ENCODE measurements around the gene C9orf85.

C9orf85 gene

DNA sequence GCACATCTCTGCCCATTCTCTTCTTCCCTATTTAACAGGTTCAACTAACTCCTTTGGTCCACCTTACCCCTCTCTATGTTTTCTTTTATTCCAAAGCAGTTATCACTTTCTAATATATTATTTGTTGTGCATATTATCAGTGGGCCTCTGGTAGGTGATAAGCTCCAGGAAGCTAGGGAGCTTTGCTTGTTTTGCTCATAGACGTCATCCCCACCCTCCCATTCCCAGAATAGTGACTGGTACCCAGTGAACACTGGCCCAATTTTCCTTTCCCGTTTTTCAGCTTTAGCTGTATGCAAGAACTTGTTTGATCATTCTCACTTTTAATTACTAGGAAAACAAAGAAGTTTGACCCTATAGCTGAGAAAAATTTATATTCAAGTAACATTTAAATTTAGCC is 7.4 kb upstream of the C9orf85 start:
- H3K4me3 ChIP-seq (replicated peaks in 1 of 2; ENCODE audit: low read depth in 2 of 2, low read length in 2 of 2), result no peak overlapping the region
- DNase-seq (ENCODE audit: low read depth in 2 of 2), result no peak
- TF ChIP-seq, protein P1, sequence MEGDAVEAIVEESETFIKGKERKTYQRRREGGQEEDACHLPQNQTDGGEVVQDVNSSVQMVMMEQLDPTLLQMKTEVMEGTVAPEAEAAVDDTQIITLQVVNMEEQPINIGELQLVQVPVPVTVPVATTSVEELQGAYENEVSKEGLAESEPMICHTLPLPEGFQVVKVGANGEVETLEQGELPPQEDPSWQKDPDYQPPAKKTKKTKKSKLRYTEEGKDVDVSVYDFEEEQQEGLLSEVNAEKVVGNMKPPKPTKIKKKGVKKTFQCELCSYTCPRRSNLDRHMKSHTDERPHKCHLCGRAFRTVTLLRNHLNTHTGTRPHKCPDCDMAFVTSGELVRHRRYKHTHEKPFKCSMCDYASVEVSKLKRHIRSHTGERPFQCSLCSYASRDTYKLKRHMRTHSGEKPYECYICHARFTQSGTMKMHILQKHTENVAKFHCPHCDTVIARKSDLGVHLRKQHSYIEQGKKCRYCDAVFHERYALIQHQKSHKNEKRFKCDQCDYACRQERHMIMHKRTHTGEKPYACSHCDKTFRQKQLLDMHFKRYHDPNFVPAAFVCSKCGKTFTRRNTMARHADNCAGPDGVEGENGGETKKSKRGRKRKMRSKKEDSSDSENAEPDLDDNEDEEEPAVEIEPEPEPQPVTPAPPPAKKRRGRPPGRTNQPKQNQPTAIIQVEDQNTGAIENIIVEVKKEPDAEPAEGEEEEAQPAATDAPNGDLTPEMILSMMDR (IDR thresholded peaks at IDR 0.05; ENCODE audit: low read depth, low read length), result no peak

DNA sequence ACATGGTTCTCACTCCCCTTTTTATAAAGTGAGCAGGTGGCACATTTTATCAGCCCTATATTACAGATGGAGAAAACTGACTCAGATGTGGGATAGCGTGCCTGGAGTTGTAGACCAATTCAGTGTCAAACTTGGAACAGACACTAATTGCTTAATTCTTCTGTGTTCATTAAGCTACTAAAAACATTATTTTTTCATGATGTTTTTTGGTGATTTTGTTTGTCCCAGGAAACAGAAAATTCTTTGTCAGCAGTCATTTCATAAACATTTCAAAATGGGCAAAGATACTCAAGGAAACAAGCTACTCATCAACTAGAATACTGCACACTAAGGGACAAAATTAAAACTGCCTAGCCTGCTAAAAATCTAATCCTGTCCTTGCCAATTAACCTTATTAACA is 2.6 kb upstream of the C9orf85 start:
- peak overlapping the region in 1 of 2 donors; percentile 72 for H3K4me3 ChIP-seq (replicated peaks in 1 of 2; ENCODE audit: low read depth in 2 of 2, low read length in 2 of 2)
- DNase-seq (ENCODE audit: low read depth in 2 of 2), result no peak
- TF ChIP-seq, protein P1 (IDR thresholded peaks at IDR 0.05; ENCODE audit: low read depth, low read length), result no peak

DNA sequence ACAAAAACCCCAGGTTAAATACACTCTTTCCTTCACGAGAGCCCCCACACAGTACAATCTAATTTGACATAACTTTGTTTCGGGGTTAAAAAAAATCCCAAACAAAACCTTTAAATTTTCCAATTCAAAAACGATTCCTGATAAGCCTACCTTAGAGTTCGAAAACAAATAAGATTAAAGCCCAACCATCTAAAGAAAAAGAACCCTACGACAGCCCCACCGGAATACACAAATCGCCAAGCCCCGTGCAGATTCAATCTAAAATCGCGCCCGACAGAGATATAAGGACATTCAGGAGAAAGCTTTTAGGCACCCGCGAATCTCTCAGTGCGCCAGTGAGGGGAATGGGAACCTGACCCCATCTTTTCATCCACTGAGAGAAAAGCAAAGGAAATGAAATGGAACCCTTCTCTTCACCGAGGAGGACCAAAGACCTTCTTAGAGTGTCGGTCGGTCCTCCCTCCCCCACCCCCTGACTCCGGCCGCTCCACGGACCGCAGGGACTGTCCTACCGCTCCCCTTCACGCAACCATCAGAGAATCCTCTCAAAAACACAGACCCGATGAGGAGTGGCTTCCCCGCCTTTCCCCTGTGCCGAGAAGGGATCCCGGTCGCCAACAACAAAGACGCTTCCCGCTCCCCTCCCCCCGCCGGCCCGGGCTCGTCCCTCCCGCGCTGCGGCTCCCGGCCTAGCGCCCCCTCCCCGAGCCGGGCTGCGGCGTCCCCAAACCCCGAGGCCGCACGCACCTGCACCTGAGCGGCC is 1.4 kb upstream of the C9orf85 start:
- peak overlapping the region; percentile 72 to 79 for H3K4me3 ChIP-seq (replicated peaks in 1 of 2; ENCODE audit: low read depth in 2 of 2, low read length in 2 of 2)
- DNase-seq (ENCODE audit: low read depth in 2 of 2), result peak; percentile 31 to 39
- TF ChIP-seq, protein P1 (IDR thresholded peaks at IDR 0.05; ENCODE audit: low read depth, low read length), result no peak

DNA sequence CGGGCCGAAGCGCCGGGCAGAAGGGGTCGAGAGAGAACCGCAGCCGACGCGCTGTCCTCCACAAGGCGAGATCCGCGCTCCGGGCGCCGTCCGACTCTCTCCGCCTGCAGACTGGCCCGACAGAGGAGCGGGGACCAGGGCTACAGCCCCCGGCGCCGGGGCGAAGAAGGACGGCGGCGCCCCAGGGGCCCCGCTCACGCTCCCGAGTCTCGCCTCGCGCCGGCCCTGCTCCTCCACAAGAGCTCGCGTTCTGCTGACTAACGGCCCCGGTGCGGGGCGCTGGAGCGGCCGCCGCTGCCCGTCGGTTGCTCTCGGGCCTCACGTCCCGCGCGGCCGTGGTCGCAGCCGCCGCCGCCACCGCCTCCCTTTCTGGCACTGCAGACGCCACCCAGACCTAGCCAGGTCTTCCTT is 784 bp upstream of the C9orf85 start:
- DNase-seq (ENCODE audit: low read depth in 2 of 2), result no peak
- TF ChIP-seq, protein P1 (IDR thresholded peaks at IDR 0.05; ENCODE audit: low read depth, low read length), result no peak
- peak overlapping the region; percentile 72 to 79 for H3K4me3 ChIP-seq (replicated peaks in 1 of 2; ENCODE audit: low read depth in 2 of 2, low read length in 2 of 2)

DNA sequence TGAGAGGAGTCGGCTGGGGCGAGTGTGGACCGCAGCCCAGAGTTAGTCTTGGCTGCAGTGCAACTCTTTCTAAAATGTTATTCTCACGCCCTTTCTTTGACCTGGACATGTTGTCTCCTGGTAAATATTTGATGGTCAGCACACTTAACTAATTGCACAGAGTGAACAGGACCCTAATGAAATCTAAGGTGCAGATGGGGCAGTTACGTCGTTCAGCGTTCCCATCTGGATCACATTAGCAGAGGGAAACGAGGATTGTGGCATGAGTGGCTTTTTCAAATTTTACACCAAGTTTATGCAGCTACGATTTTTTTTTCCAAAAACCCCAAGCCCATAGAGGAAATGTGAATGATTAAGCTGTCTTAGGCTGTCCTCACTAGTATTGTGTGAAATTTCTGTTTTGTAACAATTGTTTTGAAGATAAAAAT is 483 bp downstream of the C9orf85 start:
- DNase-seq (ENCODE audit: low read depth in 2 of 2), result peak in 1 of 2 donors; percentile 73
- H3K4me3 ChIP-seq (replicated peaks in 1 of 2; ENCODE audit: low read depth in 2 of 2, low read length in 2 of 2), result peak overlapping the region; percentile 72 to 79
- TF ChIP-seq, protein P1 (IDR thresholded peaks at IDR 0.05; ENCODE audit: low read depth, low read length), result no peak

DNA sequence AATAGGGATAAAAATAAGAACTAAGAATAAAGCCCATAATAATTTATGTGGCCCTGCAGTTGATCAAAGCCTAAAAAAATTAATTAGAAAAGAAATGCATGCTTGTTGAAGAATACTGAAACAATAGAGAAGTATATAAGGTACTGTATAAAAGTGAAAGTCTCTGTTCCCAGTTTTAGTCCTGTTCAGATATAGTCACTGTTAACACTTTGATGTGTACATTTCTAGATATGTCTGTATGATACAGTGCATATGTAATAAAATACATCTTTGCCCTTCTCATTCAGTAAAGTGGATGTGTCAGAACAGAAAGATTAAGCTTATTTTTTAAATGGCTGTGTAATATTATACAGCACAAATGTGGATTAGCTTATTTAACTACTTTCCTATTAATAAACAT is 4.1 kb downstream of the C9orf85 start:
- TF ChIP-seq, protein P1 (IDR thresholded peaks at IDR 0.05; ENCODE audit: low read depth, low read length), result no peak
- DNase-seq (ENCODE audit: low read depth in 2 of 2), result no peak

More for the DNA sequence above, 4.1 kb downstream of the C9orf85 start:
- no peak overlapping the region for H3K4me3 ChIP-seq (replicated peaks in 1 of 2; ENCODE audit: low read depth in 2 of 2, low read length in 2 of 2)

Measured in cardiac fibroblast (primary cell).